NAMALWA (cell line): ENCODE measurements around the gene GLT1D1.

Source experiments
- DNase-seq: peaks from one replicate; pipeline ENCODE4 v3.0.0-alpha.2; 2015; ENCODE audit warnings: low spot score

GLT1D1 gene

GRCh38 chr12:129002427-129002826 lies 149.1 kb downstream of the GLT1D1 start:
- DNase-seq = no peak

- DNase-seq = no peak
Observed at GRCh38 chr12:129005416-129005815, 152.1 kb downstream of the GLT1D1 start.

- no peak for DNase-seq
Observed at GRCh38 chr12:129005829-129006228, 152.6 kb downstream of the GLT1D1 start.

- DNase-seq = no peak
Observed at GRCh38 chr12:129009833-129010622, 156.8 kb downstream of the GLT1D1 start.

GRCh38 chr12:129016159-129016558 lies 162.9 kb downstream of the GLT1D1 start:
- no peak for DNase-seq

GRCh38 chr12:129025055-129025454 lies 171.8 kb downstream of the GLT1D1 start:
- DNase-seq = no peak

GRCh38 chr12:129028844-129029243 lies 175.6 kb downstream of the GLT1D1 start:
- DNase-seq = no peak
